PC-3 (cell line): ENCODE data around the gene TCFL5.

Experiments
- EZH2 ChIP-seq: fragments of 300-600 bp; sonication (generic); IDR thresholded peaks from one replicate; pipeline ENCODE4 v1.6.1; 2017; ENCODE audit warnings: antibody characterized with exemption, mild to moderate bottlenecking, low read length; ENCODE audit not compliant: unreplicated experiment
- TF ChIP-seq, protein P1 (sequence below): fragments of 300-600 bp; sonication (generic); conservative IDR thresholded peaks from 2 replicates; pipeline ENCODE4 v1.5.1; 2017; ENCODE audit warnings: antibody characterized with exemption, low read depth, mild to moderate bottlenecking, low read length

GRCh38 chr20:62838128-62838891 lies 23.3 kb downstream of the TCFL5 start:
- TF ChIP-seq, protein P1, sequence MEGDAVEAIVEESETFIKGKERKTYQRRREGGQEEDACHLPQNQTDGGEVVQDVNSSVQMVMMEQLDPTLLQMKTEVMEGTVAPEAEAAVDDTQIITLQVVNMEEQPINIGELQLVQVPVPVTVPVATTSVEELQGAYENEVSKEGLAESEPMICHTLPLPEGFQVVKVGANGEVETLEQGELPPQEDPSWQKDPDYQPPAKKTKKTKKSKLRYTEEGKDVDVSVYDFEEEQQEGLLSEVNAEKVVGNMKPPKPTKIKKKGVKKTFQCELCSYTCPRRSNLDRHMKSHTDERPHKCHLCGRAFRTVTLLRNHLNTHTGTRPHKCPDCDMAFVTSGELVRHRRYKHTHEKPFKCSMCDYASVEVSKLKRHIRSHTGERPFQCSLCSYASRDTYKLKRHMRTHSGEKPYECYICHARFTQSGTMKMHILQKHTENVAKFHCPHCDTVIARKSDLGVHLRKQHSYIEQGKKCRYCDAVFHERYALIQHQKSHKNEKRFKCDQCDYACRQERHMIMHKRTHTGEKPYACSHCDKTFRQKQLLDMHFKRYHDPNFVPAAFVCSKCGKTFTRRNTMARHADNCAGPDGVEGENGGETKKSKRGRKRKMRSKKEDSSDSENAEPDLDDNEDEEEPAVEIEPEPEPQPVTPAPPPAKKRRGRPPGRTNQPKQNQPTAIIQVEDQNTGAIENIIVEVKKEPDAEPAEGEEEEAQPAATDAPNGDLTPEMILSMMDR = no peak
- no peak for TF ChIP-seq EZH2
